Measurements from ENCODE around the gene HELT.

The HELT gene

DNA sequence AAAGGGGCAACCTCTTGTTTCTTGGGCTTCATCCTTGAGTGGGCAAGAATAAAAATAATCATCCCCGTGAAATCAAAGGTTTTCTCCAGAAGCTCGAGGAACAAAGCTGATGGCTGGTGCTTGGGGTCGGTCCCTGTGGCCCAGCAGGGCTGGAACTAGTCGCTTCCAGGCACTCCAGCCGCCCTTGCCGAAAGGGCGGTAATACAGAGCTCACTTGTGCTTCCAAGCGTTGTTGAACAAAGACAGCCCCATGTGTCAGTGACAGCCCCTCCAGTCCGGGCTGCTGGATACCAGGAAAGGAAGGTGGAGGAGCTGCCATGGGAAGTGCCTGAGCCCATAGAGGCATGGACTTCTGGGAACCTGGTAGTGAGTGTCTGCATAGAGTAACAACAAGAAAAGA is 5.2 kb downstream of the HELT start:
- no peak overlapping the region for H3K4me3 ChIP-seq
- no peaks in the 10 kb centered on the region for H3K36me3 ChIP-seq (ENCODE audit: insufficient read depth, low read length)
- H3K9ac ChIP-seq (ENCODE audit: insufficient read length), result no peak overlapping the region
- no peak overlapping the region for H3K27ac ChIP-seq
- H3K9me3 ChIP-seq (ENCODE audit: low read depth, low read length), result no peaks in the 10 kb centered on the region
- DNase-seq (ENCODE audit: low read depth, low spot score), result no peak
- TF ChIP-seq EZH2 (IDR thresholded peaks at IDR 0.05) (no peak), POLR2AphosphoS5 (IDR thresholded peaks at IDR 0.05; ENCODE audit: borderline replicate concordance, low read depth, low read length) (no peak), FOXP2 (optimal IDR thresholded peaks at IDR 0.05; ENCODE audit: control extremely low read depth, extremely low read length, insufficient read depth) (no peak)

DNA sequence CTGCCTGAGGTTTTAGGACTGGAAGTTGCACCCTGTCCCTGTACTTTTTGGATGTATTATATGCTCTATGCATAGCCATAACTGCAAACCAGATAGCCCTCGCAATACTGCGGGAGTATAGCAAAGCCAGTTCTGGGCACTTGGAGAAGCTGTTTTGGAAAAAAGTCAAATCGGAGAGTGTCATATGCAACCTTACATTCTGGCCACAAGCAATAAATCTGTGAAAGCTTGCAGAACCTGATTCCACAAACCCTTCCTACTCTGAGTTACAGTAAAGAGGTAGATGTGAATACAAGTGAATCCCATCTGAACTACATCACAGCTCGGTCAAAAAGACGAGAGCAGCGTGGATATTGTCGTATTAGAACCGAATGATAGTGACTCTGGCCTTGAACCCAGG is 10.3 kb downstream of the HELT start:
- no peaks in the 10 kb centered on the region for H3K9me3 ChIP-seq (ENCODE audit: low read depth, low read length)
- H3K36me3 ChIP-seq (ENCODE audit: insufficient read depth, low read length), result no peaks in the 10 kb centered on the region
- H3K4me3 ChIP-seq, result no peak overlapping the region
- no peak for DNase-seq (ENCODE audit: low read depth, low spot score)
- no peak overlapping the region for H3K27ac ChIP-seq
- TF ChIP-seq FOXP2 (optimal IDR thresholded peaks at IDR 0.05; ENCODE audit: control extremely low read depth, extremely low read length, insufficient read depth), result no peak
- no peak for TF ChIP-seq EZH2 (IDR thresholded peaks at IDR 0.05)
- no peak for TF ChIP-seq POLR2AphosphoS5 (IDR thresholded peaks at IDR 0.05; ENCODE audit: borderline replicate concordance, low read depth, low read length)
- no peak overlapping the region for H3K9ac ChIP-seq (ENCODE audit: insufficient read length)

DNA sequence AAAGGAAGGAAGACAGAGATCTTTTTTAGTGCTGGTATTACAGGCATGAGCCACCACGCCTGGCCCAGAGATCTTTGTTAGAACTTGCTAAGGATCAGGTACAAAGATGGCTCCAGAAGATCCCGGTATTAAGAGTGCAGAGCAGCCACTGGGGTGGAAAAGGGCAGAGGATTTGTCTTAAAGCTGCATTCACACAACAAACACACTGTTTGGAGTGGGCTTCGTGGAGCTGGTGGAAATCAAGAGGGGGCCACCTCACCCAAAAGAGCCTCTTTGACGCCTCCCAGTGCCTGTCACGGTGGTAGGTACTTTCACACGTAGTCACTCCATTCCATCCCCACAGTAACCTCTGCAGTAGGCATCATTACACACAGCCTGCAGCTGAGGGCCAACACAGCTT is 13.3 kb downstream of the HELT start:
- H3K4me3 ChIP-seq, result no peak overlapping the region
- H3K36me3 ChIP-seq (ENCODE audit: insufficient read depth, low read length), result no peaks in the 10 kb centered on the region
- no peak for TF ChIP-seq POLR2AphosphoS5 (IDR thresholded peaks at IDR 0.05; ENCODE audit: borderline replicate concordance, low read depth, low read length)
- no peak for TF ChIP-seq EZH2 (IDR thresholded peaks at IDR 0.05)
- TF ChIP-seq FOXP2 (optimal IDR thresholded peaks at IDR 0.05; ENCODE audit: control extremely low read depth, extremely low read length, insufficient read depth), result no peak
- no peak overlapping the region for H3K27ac ChIP-seq
- H3K9me3 ChIP-seq (ENCODE audit: low read depth, low read length), result no peaks in the 10 kb centered on the region
- no peak for DNase-seq (ENCODE audit: low read depth, low spot score)
- H3K9ac ChIP-seq (ENCODE audit: insufficient read length), result no peak overlapping the region

DNA sequence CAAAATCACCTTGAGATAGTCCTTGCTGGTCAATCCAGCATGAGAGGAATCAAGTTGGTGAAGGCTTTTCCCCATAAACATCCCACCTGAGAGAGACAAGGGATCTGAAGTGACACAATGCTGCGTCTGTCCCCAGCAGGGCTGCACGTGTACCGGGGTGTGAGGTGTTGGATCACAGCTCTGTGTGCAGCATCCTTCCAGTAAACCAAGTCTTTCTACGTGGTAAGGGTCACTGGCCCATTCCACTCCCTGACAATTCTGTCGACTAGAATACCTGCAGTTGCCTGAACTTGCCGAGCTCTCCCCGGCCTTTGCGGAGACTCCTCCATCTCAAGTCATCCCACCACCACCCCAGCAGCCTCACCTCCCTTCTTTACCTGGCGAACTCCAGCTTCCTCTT is 14.8 kb downstream of the HELT start:
- no peak overlapping the region for H3K4me3 ChIP-seq
- H3K9ac ChIP-seq (ENCODE audit: insufficient read length), result no peak overlapping the region
- no peaks in the 10 kb centered on the region for H3K36me3 ChIP-seq (ENCODE audit: insufficient read depth, low read length)
- H3K9me3 ChIP-seq (ENCODE audit: low read depth, low read length), result no peaks in the 10 kb centered on the region
- H3K27ac ChIP-seq, result no peak overlapping the region
- TF ChIP-seq POLR2AphosphoS5 (IDR thresholded peaks at IDR 0.05; ENCODE audit: borderline replicate concordance, low read depth, low read length) (no peak), FOXP2 (optimal IDR thresholded peaks at IDR 0.05; ENCODE audit: control extremely low read depth, extremely low read length, insufficient read depth) (no peak), EZH2 (IDR thresholded peaks at IDR 0.05) (no peak)
- DNase-seq (ENCODE audit: low read depth, low spot score), result no peak

DNA sequence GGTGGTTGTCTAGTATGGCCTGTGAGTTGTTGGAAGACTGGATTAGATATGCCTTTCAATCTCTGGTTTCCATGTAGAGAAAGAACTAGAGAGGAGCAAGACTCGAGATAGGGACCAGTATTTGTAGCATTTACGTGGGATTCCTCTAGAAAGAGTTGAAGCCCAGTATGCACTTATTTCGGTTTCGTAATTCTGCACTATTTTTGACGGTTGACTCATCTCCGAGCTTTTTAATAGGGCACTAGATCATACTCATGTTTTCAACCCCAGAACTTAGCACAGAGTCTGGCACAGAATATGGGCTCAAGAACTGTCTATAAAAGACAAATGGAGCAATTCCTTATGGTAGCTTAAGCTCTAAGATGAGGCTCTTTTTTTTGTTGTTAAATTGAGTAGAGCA is 15.7 kb downstream of the HELT start:
- Histone ChIP-seq H3K9ac (ENCODE audit: insufficient read length) (no peak overlapping the region), H3K27ac (no peak overlapping the region), H3K9me3 (ENCODE audit: low read depth, low read length) (0 out of 2 replicates have a peak, but pooled peaks cover 3% of the 10 kb centered on the region), H3K36me3 (ENCODE audit: insufficient read depth, low read length) (no peaks in the 10 kb centered on the region), H3K4me3 (no peak overlapping the region)
- TF ChIP-seq FOXP2 (optimal IDR thresholded peaks at IDR 0.05; ENCODE audit: control extremely low read depth, extremely low read length, insufficient read depth) (no peak), POLR2AphosphoS5 (IDR thresholded peaks at IDR 0.05; ENCODE audit: borderline replicate concordance, low read depth, low read length) (no peak), EZH2 (IDR thresholded peaks at IDR 0.05) (no peak)
- DNase-seq (ENCODE audit: low read depth, low spot score), result no peak

DNA sequence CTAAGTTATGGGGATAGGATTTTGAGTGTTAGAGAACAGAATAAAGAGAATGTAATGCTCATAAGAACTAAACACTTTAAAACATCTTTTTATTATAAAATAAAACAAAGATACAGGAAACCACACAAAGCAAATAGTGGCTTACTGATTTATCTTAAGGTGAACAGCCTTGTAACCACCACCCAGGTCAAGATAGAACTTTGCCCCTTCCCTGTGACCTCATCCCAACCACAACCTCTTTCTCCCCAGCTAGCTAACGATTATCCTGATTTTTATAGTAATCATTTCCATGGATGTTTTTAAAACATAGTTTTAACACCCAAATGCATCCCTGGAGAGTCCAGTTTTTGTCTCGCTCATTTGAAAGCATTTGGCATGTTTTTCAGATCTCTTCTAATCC is 17.0 kb downstream of the HELT start:
- TF ChIP-seq POLR2AphosphoS5 (IDR thresholded peaks at IDR 0.05; ENCODE audit: borderline replicate concordance, low read depth, low read length) (no peak), FOXP2 (optimal IDR thresholded peaks at IDR 0.05; ENCODE audit: control extremely low read depth, extremely low read length, insufficient read depth) (no peak), EZH2 (IDR thresholded peaks at IDR 0.05) (no peak)
- no peak for DNase-seq (ENCODE audit: low read depth, low spot score)
- Histone ChIP-seq H3K27ac (no peak overlapping the region), H3K9ac (ENCODE audit: insufficient read length) (no peak overlapping the region), H3K36me3 (ENCODE audit: insufficient read depth, low read length) (no peaks in the 10 kb centered on the region), H3K4me3 (no peak overlapping the region), H3K9me3 (ENCODE audit: low read depth, low read length) (0 out of 2 replicates have a peak, but pooled peaks cover 3% of the 10 kb centered on the region)

DNA sequence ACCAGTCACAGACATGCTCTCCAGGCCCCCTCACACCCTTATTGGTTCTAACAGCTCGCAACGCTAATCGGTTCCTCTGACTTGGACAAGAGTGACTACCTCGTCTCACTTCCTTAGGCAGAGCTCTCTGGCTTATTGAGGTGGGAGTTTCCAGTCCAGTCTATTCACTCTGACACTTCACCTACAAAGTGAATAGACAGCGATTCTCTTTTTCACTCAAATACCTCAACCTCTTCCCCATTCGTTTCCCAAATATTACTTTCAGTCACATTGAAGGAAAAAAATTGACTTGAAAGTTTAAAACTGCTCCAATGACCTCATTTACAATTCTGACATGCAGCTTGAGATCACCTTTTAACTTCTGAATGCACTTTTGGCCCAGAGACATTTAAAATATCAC is 17.7 kb downstream of the HELT start:
- no peak for TF ChIP-seq POLR2AphosphoS5 (IDR thresholded peaks at IDR 0.05; ENCODE audit: borderline replicate concordance, low read depth, low read length)
- no peak for TF ChIP-seq FOXP2 (optimal IDR thresholded peaks at IDR 0.05; ENCODE audit: control extremely low read depth, extremely low read length, insufficient read depth)
- TF ChIP-seq EZH2 (IDR thresholded peaks at IDR 0.05), result no peak
- 0 out of 2 replicates have a peak, but pooled peaks cover 3% of the 10 kb centered on the region for H3K9me3 ChIP-seq (ENCODE audit: low read depth, low read length)
- H3K36me3 ChIP-seq (ENCODE audit: insufficient read depth, low read length), result no peaks in the 10 kb centered on the region
- no peak overlapping the region for H3K9ac ChIP-seq (ENCODE audit: insufficient read length)
- no peak for DNase-seq (ENCODE audit: low read depth, low spot score)
- H3K27ac ChIP-seq, result no peak overlapping the region
- no peak overlapping the region for H3K4me3 ChIP-seq

DNA sequence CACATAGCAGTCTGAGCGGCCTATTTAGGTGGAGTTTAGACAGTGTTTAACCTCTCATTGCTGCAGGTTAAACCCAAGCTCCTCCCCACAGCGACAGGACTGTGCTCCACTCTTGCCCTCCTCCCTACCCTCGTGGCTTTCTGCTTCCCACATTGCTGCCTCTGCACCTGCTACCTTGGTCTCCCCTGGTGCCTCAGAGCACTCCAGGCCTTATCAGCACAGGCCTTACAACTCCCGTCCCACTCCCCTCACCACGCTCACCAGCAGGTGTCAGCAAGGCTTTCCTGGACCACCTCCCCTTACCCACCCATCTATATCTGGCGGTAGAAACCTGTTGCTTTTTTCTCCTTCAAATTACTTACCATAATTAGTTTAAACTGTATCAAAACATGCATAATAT is 18.6 kb downstream of the HELT start:
- no peak for DNase-seq (ENCODE audit: low read depth, low spot score)
- Histone ChIP-seq H3K9ac (ENCODE audit: insufficient read length) (no peak overlapping the region), H3K36me3 (ENCODE audit: insufficient read depth, low read length) (no peaks in the 10 kb centered on the region), H3K27ac (no peak overlapping the region), H3K4me3 (no peak overlapping the region), H3K9me3 (ENCODE audit: low read depth, low read length) (0 out of 2 replicates have a peak, but pooled peaks cover 3% of the 10 kb centered on the region)
- TF ChIP-seq POLR2AphosphoS5 (IDR thresholded peaks at IDR 0.05; ENCODE audit: borderline replicate concordance, low read depth, low read length), result no peak
- no peak for TF ChIP-seq FOXP2 (optimal IDR thresholded peaks at IDR 0.05; ENCODE audit: control extremely low read depth, extremely low read length, insufficient read depth)
- TF ChIP-seq EZH2 (IDR thresholded peaks at IDR 0.05), result no peak
